NCI-H2196 (cell line): ENCODE measurements around the gene DCDC1.

ENCODE experiments used
- DNase-seq: peaks from one replicate; lab custom pipeline; 2025; ENCODE audit not compliant: unreplicated experiment; lab: John Stamatoyannopoulos, UW

DCDC1 gene

DNA sequence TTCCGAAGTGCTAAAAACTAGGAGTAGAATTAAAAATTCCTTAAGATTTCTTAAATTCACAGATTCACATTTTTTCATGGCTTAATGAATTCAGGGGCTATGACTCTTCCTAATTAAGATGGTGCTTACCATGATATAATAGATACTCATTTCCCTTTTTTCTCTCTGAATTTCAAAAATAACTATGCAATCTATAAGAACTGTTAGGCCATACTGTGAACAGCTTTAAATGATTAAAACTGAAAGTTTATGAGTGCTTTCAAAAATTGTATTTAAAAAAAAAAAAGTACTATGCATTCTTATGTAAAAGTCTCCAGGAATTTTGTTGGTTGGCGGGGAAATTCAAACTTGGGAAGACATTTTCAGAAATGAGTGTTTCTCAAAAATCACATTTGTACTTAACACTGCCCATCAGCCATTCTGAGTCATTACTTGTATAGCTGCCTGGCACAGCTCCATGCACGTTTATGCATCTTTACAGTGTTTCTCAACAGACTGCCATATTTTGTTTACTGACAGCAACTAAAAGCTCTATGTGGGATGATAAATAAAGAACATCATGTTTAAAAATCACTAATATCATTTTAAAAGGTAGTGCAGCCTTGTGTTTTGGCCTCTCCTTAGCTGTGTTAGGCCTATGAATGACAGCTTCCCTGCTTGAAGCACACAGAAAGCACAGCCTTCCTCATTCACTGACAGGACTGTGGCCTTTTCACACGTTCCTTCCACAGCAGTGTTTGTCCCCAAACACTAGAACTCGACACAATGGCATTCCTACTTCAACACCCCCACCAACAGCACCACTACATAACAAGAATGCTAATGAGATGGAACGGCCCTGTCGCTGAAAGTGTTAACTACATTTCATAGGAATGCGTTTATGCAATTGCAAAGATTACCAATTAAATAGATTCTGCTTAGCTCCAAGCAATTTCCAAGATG is 131.4 kb downstream of the DCDC1 start:
- DNase-seq = no peak

DNA sequence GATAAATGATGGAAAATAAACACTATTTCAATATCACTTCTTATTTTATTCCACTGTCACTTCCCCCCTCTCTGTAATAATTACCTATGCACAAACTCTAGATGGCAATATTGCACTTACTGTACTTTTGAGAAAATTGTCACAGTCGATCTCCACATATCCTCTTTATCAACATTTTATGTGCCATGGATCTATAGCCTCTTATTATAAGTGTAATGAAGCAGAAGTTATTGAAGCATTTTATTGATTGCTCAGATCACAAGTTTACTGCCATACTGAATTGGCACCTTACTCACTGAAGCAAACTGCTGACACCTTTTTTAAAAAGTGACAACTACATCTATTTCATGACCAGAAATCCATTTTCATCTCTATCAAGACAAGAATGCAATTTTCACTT is 133.4 kb downstream of the DCDC1 start:
- peak; percentile 5 for DNase-seq

DNA sequence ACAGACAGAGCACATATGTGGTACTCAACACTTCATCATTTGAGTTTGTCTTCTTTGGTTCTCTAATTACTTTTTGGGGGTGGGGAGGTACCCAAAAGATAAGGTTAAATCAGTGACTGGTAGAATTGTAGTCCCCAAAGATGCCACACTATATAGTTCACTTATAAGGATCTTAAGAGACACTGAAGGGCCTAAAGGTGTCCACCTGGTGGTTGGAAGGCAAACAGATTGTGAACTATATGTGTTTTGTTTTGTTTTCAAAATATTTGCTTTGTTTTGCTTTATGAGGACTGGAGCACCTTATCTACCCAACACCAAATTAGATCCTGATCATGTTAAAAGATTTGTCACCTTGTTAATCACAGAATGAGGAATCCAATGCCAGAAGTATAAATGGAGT is 136.1 kb downstream of the DCDC1 start:
- no peak for DNase-seq

DNA sequence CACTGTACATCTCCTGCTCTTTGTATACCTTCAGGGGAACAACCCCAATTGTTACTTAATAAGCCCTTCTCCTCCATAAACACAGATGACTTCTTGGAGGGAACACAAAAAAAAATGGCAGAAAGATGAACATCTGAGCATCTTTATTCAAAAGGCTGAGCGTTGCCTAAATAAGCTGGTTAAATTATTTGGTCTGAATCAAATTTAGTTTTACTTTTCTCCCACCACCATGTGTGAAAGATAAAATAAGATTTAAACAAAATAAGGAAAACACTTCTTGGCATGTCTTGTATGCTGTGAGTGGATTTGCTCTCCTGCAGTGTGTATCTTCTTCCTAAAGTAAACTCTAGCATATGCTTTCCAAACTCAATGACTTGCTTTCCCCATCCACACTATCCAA is 137.9 kb downstream of the DCDC1 start:
- DNase-seq = no peak

DNA sequence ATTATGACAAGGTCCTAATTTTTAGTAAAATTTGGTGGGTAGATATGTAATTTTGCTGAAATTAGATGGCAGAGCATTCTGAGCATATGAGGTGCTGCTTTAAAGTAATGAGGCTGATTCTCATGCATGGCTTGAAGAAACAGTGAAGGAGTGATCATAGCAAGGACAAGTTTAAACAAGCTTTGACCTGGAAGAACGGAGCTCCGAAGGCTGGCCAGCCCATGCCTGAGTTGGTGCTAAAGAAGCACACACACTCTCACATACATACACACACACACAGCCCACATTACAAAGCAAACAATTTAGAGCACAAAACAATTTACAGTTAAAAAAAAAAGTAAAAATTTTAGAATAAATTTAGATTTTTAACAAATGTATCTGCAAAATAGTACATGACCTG is 150.7 kb downstream of the DCDC1 start:
- DNase-seq = no peak

DNA sequence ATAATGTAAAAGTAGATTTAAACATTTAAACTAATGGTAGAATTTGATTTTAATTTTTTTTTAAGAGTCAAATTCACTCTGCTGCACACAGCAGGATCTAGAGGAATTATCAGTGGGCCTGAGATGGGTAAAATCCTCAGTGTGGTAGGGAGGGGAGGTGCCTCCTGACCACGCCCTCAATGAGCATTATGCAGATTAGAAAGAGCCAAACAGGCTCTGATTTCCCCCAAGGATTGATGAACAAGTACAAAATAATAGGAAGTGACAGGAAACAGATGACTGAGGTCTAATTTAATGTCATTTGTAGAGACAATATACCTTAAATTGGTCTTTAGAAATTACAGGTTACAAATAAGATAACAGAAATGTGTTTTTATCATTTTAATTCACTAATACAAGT is 155.2 kb downstream of the DCDC1 start:
- no peak for DNase-seq

DNA sequence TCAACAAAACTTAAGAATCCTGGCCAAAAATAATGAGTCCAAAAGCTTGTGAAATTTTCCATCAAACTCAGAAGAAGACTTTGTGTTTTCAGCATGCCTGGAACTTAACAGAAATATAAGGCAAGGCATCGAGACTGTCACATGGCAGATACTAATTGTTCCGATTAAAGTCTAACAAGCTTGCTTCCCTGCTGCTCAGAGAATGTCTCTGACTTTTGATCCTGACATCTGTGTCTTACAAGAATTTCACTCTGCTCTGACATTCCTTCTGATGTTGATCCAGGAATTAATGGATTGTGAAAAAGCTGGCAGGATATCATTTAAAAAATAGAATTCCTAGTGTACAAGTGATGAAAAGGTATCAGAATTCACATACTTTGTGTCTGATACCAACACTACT is 170.2 kb downstream of the DCDC1 start:
- DNase-seq = no peak

DNA sequence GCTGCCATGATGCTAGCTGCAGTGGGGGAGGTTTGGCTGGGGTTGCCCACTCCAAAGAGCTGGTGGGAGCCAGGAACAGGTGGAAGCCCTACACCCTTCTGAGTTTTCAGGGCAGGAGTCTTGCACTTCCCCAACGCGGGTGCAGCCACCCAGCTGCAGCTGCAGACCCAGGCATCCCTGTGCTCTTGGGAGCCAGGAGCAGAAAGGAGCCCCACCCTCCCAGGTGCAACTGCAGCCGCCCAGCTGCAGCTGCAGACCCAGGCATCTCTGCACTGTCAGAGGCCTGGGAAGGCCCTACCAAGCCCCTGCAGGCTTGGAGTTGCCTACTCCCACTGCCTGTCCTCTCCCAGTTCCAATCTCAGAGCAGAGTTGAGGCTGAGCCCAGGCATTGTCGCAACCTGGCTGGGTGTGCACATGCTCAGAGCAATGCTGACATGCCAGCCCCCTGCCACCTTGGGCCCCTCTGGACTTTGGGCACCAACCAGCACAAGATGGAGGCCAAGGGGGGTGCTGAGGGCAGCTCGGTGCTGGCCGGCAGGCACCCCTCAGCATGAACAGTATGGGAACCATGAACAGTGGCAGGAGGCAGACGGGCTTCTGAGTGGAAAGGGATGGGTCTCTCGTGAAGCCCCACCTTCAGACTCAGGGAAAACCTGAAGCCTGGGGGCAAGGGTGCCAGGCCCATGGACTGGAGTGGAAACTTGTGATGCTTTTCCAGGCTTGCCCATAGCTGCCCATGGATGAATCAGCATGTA is 195.4 kb downstream of the DCDC1 start:
- DNase-seq = no peak

DNA sequence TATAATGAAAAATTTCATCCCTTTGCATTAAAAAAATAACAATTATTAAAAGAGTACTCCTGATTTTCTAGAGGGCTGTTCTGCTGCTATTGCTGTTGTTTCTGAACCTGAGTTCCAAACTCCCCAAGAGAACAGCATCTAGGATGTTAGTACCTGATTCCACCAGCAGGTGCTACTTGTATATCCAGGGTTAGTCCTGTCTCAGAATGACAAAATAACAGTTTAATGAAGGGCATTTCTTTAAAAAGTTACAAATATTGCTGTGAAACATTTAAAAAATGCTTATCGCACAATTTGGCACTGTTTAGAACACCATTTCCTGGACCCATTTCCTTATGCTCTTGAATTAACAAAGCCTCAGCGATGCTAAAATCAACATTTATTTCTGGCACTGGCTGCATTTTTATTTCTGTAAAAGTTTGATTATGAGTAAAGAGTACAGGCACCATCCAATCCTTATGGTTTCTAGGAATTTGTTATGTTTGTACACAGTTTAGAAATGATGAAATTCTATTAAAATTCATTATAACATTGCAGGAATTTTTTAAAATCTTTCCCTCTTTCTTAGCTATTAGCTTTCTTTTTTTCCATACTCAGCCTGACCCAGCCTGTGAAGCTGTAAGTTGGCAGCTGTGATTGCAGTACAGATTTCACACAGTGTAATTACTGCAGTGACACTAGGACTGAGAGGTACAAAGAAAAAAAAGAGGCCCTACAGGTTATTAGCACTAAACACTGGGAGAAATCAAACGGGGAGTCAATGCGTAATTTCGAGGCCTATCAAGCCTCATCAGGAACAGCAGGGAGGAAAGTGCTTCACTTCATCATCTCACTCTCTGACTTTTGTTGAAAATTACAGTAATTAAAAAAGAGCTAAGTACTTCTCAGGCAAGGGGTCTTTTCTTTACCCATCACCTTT is 208.8 kb downstream of the DCDC1 start:
- DNase-seq = no peak

DNA sequence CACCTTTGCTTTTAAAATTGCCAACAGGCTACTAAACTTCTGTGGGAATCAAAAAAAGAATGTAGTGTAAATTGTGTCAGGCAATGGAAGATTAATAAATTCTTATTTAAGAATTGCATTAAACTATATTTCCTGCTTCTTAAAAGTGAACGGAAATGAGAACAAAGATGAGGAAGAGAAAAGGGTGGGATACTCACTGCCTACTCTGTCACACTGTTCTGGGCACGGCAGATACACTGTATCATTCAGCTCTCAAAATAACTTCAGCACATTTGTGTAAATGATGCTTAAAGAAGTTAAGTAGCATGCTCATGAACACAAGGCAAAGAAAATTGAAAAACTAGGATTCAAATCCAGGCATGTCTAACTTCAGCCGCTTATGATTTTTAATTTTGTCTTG is 218.7 kb downstream of the DCDC1 start:
- DNase-seq = no peak

DNA sequence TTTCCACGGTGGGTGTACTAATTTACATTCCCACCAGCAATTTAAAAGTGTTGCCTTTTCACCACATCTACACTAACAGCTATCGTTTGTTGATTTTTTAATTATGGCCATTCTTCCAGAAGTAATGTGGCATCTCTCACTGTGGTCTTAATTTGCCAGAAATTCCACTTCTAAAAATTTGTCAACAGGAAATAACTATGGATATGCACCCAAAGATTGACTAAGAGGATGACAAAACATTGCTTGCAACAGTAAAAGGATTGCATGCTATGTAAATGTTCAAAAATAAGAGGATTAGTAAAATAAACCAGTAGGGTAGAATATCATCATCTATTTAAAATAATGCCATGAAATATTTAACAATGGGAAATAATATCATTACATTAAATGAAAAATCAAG is 219.5 kb downstream of the DCDC1 start:
- no peak for DNase-seq

DNA sequence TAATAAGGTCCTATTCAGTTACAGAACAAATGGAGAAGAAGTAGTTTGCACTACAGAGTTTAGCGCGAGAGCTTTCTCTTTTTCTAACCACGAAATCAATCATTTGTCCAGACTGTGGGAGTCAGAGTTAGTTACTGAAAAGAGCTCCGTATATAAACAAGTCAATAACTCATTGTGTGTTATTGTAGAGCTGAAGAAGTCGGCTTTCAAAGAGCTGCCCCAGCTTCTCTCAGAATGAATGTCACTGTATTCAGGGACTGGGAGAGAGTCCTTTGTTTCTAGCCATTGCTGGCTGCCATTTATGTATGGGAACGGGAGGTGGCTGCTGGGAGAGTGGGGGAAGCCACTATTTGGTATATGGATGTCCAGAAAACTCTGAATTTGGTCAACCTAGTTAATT is 227.8 kb downstream of the DCDC1 start:
- DNase-seq = no peak

DNA sequence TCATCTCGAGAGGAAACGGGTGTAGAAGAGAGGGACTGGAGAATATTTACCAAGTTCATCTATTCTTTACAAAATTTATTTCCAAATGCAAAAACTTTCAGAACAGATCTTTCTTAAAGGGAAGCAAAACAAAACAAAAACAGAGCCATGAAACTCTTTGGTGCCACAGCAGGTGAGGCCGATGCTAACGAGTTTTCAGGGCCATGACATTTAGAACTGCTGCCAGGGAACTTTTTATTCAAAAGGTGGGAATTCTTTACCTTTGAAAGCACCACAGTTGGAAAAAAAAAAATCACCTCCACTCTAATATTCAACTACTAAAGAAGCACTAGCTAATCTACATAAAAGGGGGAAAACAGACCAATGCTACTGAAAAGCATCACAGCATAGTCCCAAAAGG is 230.1 kb downstream of the DCDC1 start:
- no peak for DNase-seq

DNA sequence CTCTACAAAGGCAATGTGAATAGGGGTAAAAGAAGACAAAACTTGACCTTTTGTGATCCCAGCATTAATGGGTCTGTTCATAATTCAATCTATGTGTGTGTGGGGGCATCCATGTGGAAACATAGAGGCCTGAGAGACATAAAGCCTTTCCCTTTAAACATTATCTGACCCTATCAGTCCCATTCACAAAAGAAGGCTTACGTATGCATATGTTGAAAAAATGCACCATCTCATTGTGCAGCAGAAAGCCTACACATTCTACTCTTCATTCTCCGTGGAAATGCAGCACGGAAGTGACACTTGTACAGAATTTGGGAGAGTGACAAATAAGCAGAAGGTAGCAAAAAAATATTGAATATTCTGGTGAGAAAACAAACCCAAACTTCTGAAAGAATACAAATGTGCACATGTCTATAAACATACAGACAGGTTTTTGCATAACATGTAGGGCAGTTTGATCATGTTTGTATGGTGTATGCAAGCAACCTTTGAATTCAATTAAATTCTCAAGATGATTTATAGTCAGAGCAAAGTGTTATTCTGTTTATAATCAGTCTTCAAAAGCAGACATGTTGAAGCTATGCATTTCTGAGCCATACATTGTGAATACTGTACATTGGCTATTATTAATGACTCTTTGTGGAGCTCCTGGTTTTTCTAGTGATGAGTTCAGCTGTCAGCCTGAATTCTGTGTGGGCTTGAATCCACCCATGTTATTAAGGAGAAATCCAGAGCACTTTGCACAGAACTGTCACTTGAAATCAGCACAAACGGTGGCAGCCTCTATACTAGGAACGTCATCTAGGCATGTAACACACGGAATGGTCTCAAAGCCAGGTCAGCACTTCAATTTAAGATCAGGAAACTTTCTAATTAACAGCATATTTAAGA is 236.8 kb downstream of the DCDC1 start:
- DNase-seq = no peak

DNA sequence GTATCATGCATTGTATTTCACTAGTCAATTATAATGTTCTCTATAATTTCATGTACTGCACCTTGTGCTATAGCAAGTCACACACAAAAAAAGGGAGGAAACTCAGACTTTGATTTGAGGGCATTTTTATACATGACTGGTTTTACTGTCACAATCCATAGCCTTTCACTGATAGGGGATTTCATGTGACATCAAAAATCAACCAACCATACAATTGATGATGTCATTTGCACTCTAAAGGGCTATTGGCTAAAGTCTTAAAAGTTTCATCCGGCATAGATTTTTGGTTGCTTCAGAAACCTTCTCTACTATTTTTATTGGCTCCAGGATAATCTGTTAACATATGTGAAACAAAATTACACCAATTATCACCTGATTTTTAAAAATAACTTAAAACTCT is 237.8 kb downstream of the DCDC1 start:
- no peak for DNase-seq

DNA sequence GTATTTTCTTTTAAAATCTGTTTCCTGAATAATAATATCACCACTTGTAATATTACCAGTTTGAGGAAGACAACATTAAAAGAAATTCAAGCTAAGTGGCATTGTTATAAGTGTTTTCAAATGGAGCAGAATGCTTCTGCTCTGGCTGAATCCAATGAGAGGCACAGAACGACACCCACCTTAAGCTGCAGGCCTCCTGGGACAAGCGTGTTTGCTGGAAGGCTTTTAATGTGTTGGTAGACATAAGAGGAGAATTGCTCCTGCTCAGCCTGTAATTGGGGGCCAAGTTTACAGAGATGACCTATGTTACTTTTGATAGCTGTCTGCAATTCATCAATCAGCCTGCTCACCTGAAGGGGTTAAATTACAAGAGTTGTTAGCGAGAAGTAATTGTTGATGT is 242.2 kb downstream of the DCDC1 start:
- DNase-seq = no peak

DNA sequence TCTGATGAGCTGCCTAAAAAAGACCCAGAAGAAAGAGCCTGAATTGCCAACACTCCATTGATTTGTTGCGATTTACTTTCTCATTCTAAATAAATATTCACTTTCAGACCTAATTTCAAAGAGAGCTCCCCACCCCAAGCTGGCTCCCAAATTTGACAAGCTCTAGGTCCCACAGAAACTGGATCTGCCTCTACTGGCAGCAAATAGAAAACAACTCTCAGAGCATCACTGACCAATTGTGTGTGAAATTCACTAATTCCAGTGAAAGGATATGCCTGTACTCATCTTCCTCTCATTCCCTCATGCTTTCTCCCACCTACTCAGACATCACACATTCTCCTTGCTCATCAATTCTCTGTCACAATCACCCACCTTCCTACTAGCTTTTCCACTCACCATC is 249.1 kb downstream of the DCDC1 start:
- no peak for DNase-seq

DNA sequence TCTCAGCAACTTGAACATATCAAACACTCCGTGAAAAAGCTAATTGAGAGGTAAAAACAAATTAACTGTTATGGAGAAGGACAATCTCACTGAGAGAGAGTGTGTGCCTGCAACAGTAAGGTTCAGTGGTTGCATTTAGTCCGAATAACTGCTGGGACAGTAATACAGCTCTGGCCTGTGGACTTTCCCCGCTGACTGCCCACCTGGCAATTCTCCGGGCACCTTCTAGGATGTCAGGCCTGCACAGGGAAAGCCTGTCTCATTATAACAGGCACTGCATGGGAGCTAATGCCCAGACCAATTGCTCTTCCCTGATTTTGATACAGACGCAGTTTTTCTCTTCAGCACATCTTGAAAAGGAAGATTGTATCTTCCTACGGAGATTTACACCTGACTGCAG is 251.0 kb downstream of the DCDC1 start:
- DNase-seq = no peak

DNA sequence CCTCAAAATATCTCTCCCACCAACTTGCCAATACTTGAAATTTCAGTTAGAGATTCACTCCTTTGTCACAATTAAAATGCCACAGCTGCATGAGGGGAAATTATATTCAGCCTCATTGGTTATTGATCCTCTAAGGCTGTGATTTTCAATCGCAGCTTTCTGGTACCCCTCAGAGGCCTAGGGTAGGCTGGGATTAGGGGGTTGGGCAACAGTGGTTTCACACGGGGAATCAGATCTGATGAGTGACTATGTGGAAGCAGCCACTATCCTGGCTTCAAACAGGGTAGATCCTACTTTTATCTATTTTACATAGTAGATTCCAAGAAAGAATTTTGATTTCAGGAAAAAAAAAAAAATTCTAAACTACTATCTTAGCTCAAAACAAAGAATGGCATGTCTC is 252.5 kb downstream of the DCDC1 start:
- no peak for DNase-seq

DNA sequence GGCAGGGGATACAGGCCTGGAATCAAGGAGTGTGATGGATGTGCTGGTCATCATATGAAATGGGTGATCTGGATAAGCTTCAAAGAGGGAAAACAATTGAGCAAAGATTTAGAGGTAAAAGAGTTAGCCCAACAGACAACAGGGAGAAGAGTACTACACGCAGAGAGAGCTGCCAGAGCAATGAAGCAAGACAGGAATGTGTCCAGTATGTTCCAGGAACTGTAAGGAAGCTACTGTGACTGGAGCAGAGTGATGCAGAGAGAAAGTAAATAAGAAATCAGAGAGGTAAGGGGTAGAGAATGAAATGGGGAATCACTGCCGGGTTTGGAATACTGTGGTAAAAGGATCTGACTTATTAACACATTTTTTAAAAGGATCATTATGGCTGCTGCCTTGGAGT is 255.1 kb downstream of the DCDC1 start:
- DNase-seq = no peak
